B cell (primary cell): ENCODE measurements around the gene LMOD2. TPM values are rescaled to one million over a fixed set of nuclear protein-coding genes. Genes with fewer than 3 reads are reported as not detected.

Source experiments
- ATAC-seq: fragments of 200-7000 bp; cut with Tn5 transposase; one replicate; pipeline ENCODE4 v1.10.0; 2021; ENCODE audit warnings: low read depth, mild to moderate bottlenecking, moderate number of reproducible peaks, moderate library complexity
- CTCF ChIA-PET: fragments of 350-600 bp; sonication (Branson Sonifier 250); formaldehyde crosslinking; loops from one replicate; lab custom pipeline; 2021; ENCODE audit warnings: antibody characterized with exemption, inconsistent platforms; lab: Charles Lee
- POLR2A ChIA-PET: fragments of 350-600 bp; sonication (Branson Sonifier 250); formaldehyde crosslinking; loops from one replicate; lab custom pipeline; 2021; ENCODE audit warnings: antibody characterized with exemption; lab: Charles Lee
- DNase-seq: peaks from one replicate; pipeline ENCODE4 v3.0.0; 2013
- H2AFZ ChIP-seq: 2 replicates; pipeline ENCODE4 v1.6.1; 2012; ENCODE audit warnings: mild to moderate bottlenecking, low read depth, low read length; ENCODE audit not compliant: insufficient read depth, poor library complexity, severe bottlenecking
- H3K27ac ChIP-seq, 2 donors: 1 replicate in 1 of 2; 2 replicates in 1 of 2; pipeline ENCODE4 v1.5.1; 2012 to 2013; ENCODE audit warnings: low read length in 2 of 2, mild to moderate bottlenecking in 2 of 2, moderate library complexity in 1 of 2
- H3K27me3 ChIP-seq, 4 experiments: fragments of 200-600 bp in 1 of 4; sonication (generic) in 1 of 4; replicated peaks in 1 of 4; 1 replicate in 2 of 4; 2 replicates in 2 of 4; pipeline versions ENCODE4 v1.6.1 to v1.7.0; 2013 to 2016; ENCODE audit warnings: low read length in 3 of 4, mild to moderate bottlenecking in 2 of 4, mixed read lengths in 1 of 4, moderate library complexity in 1 of 4; ENCODE audit not compliant: insufficient read depth in 4 of 4, control insufficient read depth in 3 of 4; ENCODE audit errors: control extremely low read depth in 1 of 4
- H3K36me3 ChIP-seq, 2 experiments: replicated peaks in 1 of 2; 1 replicate in 1 of 2; 2 replicates in 1 of 2; pipeline versions ENCODE4 v1.6.1 to v1.7.1; 2013; ENCODE audit warnings: low read length in 1 of 2; ENCODE audit not compliant: insufficient read depth in 2 of 2, control insufficient read depth in 1 of 2; ENCODE audit errors: control extremely low read depth in 1 of 2, extremely low read depth in 1 of 2
- H3K4me1 ChIP-seq, 2 donors: fragments of 200-600 bp in 1 of 2; sonication (generic) in 1 of 2; 1 replicate in 1 of 2; 2 replicates in 1 of 2; pipeline versions ENCODE4 v1.5.1 to v1.6.1; 2013 to 2017; ENCODE audit warnings: low read length in 2 of 2; ENCODE audit not compliant: control insufficient read depth in 2 of 2, insufficient read depth in 2 of 2
- H3K4me2 ChIP-seq: replicated peaks from 2 replicates; pipeline ENCODE3; 2012; ENCODE audit warnings: mild to moderate bottlenecking, low read depth, low read length; ENCODE audit not compliant: poor library complexity, severe bottlenecking
- H3K4me3 ChIP-seq, 5 experiments: fragments of 200-600 bp in 1 of 5; sonication (generic) in 1 of 5; 1 replicate in 3 of 5; 2 replicates in 2 of 5; pipeline versions ENCODE4 v1.5.1 to v1.7.0; 2011 to 2016; ENCODE audit warnings: low read length in 4 of 5, mild to moderate bottlenecking in 4 of 5, low read depth in 2 of 5, control low read depth in 1 of 5, moderate library complexity in 1 of 5; ENCODE audit not compliant: insufficient read depth in 1 of 5; ENCODE audit errors: control extremely low read depth in 1 of 5, extremely low read depth in 1 of 5
- H3K79me2 ChIP-seq: fragments of 200-600 bp; sonication (generic); one replicate; pipeline ENCODE4 v1.6.0; 2016; ENCODE audit warnings: low read length; ENCODE audit not compliant: control insufficient read depth, insufficient read depth
- H3K9ac ChIP-seq: fragments of 200-600 bp; sonication (generic); 2 replicates; pipeline ENCODE4 v1.6.1; 2017; ENCODE audit warnings: mild to moderate bottlenecking, low read length, moderate library complexity
- H3K9me3 ChIP-seq, 3 donors: one replicate each; pipeline versions ENCODE4 v1.6.1 to v1.7.1; 2013; ENCODE audit warnings: low read length in 2 of 3; ENCODE audit not compliant: control insufficient read depth in 2 of 3, insufficient read depth in 1 of 3; ENCODE audit errors: control extremely low read depth in 1 of 3
- H4K20me1 ChIP-seq: 2 replicates; pipeline ENCODE4 v1.6.0; 2012; ENCODE audit warnings: mild to moderate bottlenecking, low read length; ENCODE audit not compliant: insufficient read depth, control insufficient read depth, poor library complexity, severe bottlenecking
- H3K27ac Mint-ChIP-seq: one replicate; pipeline ENCODE4 v1.8.0; 2021; ENCODE audit warnings: mixed read lengths
- H3K27me3 Mint-ChIP-seq: one replicate; pipeline ENCODE4 v1.8.0; 2021; ENCODE audit warnings: mixed read lengths
- H3K4me1 Mint-ChIP-seq: one replicate; pipeline ENCODE4 v1.8.0; 2021; ENCODE audit warnings: mixed read lengths
- H3K4me3 Mint-ChIP-seq: one replicate; pipeline ENCODE4 v1.8.0; 2021; ENCODE audit warnings: mixed read lengths
- H3K9me3 Mint-ChIP-seq: one replicate; pipeline ENCODE4 v1.8.0; 2022; ENCODE audit warnings: mixed read lengths; ENCODE audit not compliant: insufficient read depth
- EZH2 ChIP-seq: IDR thresholded peaks from 2 replicates; pipeline ENCODE4 v1.6.1; 2012; ENCODE audit warnings: borderline replicate concordance, low read depth, mild to moderate bottlenecking, moderate library complexity, low read length; ENCODE audit not compliant: insufficient read depth, poor library complexity, severe bottlenecking
- WGBS: methylation state at CpG from one replicate; pipeline ENCODE4 v1.1.5; 2013; ENCODE audit warnings: missing lambda C conversion rate; ENCODE audit not compliant: insufficient coverage; 5-methylcytosine and 5-hydroxymethylcytosine counted together
- intact Hi-C: fragments of 100-400 bp; cut with micrococcal nuclease; formaldehyde crosslinking; loops from one replicate; pipeline ENCODE4 v1.10.0; 2022
- polyA plus RNA-seq: library from polyadenylated mRNA; depleted of rRNA; stranded (reverse); fragments of >200 nt; gene quantifications from 2 replicates; pipeline ENCODE4 v1.2.3, GENCODE V29; 2012
- total RNA-seq, 2 donors: library from RNA; stranded (reverse); fragments of 120-200 nt in 1 of 2; gene quantifications; 1 replicate in 1 of 2; 2 replicates in 1 of 2; pipeline versions ENCODE4 v1.2.3 to v1.2.4, GENCODE V29; 2013 to 2022
- TF ChIP-seq, protein P1 (sequence below): fragments of 200-600 bp; IDR thresholded peaks from one replicate; pipeline ENCODE4 v1.8.0; 2022; ENCODE audit warnings: antibody characterized with exemption, mild to moderate bottlenecking

The LMOD2 gene
- total and polyA plus RNA-seq, 2 donors (not counting 1 experiment from before 2014, with no cell fraction given): not detected

DNA sequence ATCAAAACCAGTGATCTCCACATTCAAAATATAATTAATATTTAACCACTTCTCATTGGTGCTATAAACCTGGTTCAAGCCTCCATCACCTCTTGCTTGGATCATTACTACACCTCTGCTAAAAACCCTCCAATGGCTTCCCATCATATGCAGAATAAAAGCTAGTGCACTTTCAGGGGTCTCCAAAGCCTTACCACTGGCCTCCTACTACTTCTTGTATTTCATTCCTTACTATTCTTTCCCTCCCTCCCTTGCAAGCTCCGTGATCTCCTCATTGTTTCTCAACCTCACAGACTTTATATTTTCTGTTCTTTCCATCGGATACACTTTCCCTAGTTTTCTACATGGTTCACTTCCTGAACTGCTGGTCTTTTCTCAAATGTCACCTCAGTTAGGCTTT, 31.5 kb downstream of the LMOD2 start:
- no peaks in the 10 kb centered on the region for H3K9me3 Mint-ChIP-seq
- CTCF ChIA-PET: interaction anchor here (1.3 kb wide), 1 partner anchor 178 kb away, joined by 3 read pairs; no protein-coding TSS in a partner anchor

GRCh38 chr7:123687727-123688126, 32.1 kb downstream of the LMOD2 start:
- no peak overlapping the region for H3K4me2 ChIP-seq
- H3K4me1 ChIP-seq: no peaks in the 10 kb centered on the region
- no peak for DNase-seq
- POLR2A ChIA-PET: interaction anchor here (0.5 kb wide), 1 partner anchor 14 kb away, joined by 3 read pairs; no protein-coding TSS in a partner anchor
- no peak overlapping the region for H3K4me3 Mint-ChIP-seq
- H3K79me2 ChIP-seq: no peaks in the 10 kb centered on the region
- H3K27ac Mint-ChIP-seq: no peak overlapping the region
- ATAC-seq: no peak
- no peaks in the 10 kb centered on the region for H3K9me3 ChIP-seq
- intact Hi-C loops: no loop called here
- TF ChIP-seq, protein P1, sequence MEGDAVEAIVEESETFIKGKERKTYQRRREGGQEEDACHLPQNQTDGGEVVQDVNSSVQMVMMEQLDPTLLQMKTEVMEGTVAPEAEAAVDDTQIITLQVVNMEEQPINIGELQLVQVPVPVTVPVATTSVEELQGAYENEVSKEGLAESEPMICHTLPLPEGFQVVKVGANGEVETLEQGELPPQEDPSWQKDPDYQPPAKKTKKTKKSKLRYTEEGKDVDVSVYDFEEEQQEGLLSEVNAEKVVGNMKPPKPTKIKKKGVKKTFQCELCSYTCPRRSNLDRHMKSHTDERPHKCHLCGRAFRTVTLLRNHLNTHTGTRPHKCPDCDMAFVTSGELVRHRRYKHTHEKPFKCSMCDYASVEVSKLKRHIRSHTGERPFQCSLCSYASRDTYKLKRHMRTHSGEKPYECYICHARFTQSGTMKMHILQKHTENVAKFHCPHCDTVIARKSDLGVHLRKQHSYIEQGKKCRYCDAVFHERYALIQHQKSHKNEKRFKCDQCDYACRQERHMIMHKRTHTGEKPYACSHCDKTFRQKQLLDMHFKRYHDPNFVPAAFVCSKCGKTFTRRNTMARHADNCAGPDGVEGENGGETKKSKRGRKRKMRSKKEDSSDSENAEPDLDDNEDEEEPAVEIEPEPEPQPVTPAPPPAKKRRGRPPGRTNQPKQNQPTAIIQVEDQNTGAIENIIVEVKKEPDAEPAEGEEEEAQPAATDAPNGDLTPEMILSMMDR: no peak
- no peak for TF ChIP-seq EZH2
- H3K4me1 Mint-ChIP-seq: no peaks in the 10 kb centered on the region
- no peak overlapping the region for H3K27ac ChIP-seq
- no peaks in the 10 kb centered on the region for H3K27me3 Mint-ChIP-seq
- peaks cover 8 to 45% of the 10 kb centered on the region in 2 experiments for H3K36me3 ChIP-seq
- H3K27me3 ChIP-seq: no peaks in the 10 kb centered on the region
- no peak overlapping the region for H2AFZ ChIP-seq
- no peaks in the 10 kb centered on the region for H4K20me1 ChIP-seq
- no peak overlapping the region for H3K9ac ChIP-seq
- H3K4me3 ChIP-seq: no peak overlapping the region
- CTCF ChIA-PET: interaction anchor here (1.3 kb wide), 1 partner anchor 178 kb away, joined by 3 read pairs; no protein-coding TSS in a partner anchor
- no CpG with 5 or more reads among the region's 1 CpG for WGBS
- no peaks in the 10 kb centered on the region for H3K9me3 Mint-ChIP-seq

More for the DNA sequence above, 31.5 kb downstream of the LMOD2 start:
- Histone ChIP-seq H3K27me3 (no peaks in the 10 kb centered on the region), H3K36me3 (peaks cover 8 to 39% of the 10 kb centered on the region in 2 experiments), H2AFZ (no peak overlapping the region), H3K9ac (no peak overlapping the region), H4K20me1 (no peaks in the 10 kb centered on the region), H3K9me3 (no peaks in the 10 kb centered on the region), H3K4me2 (no peak overlapping the region), H3K27ac (no peak overlapping the region), H3K79me2 (no peaks in the 10 kb centered on the region), H3K4me3 (no peak overlapping the region), H3K4me1 (no peaks in the 10 kb centered on the region)
- no peak for ATAC-seq
- no peaks in the 10 kb centered on the region for H3K27me3 Mint-ChIP-seq
- no peak overlapping the region for H3K4me3 Mint-ChIP-seq
- H3K4me1 Mint-ChIP-seq: no peaks in the 10 kb centered on the region
- intact Hi-C loops: no loop called here
- no peak overlapping the region for H3K27ac Mint-ChIP-seq
- TF ChIP-seq, protein P1: no peak
- no peak for TF ChIP-seq EZH2
- no peak for DNase-seq
- POLR2A ChIA-PET: no interaction called here
- WGBS: 100% methylated on average over 2 of the region's 2 CpGs
